GM21367 (cell line): ENCODE results near the gene TSPY9.
"Not testable (repeated sequence)": the region's sequence is repeated elsewhere in the genome, so short reads cannot be mapped to it uniquely, and the experiment has no call there.

ENCODE experiments used
- ATAC-seq: cut with Tn5 transposase; IDR thresholded peaks from one replicate; pipeline ENCODE4 v1.9.1; 2021; ENCODE audit not compliant: unreplicated experiment

TSPY9 gene, protein sequence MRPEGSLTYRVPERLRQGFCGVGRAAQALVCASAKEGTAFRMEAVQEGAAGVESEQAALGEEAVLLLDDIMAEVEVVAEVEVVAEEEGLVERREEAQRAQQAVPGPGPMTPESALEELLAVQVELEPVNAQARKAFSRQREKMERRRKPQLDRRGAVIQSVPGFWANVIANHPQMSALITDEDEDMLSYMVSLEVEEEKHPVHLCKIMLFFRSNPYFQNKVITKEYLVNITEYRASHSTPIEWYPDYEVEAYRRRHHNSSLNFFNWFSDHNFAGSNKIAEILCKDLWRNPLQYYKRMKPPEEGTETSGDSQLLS

DNA sequence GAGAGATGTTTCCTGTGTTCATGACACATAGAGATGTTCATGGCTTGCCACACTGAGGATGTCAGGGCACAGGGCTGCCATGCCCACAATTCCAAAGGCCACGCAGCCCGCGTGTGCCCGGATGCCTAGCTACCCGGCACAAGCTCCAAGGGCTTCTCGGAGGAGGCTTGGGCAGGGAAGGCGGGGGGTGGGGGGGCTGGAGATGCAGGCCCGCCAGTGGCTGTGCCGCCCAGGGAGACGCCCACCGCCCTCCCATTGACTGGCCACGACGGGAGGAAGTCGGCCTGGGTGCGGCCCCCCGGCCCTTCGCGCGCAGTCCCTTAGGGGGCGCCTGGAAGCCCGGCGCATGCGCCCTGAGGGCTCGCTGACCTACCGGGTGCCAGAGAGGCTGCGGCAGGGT lies at the start of gene TSPY9:
TSPY9 (plus strand) TSS at position 301 of the 400 bp plus-strand sequence; CDS start at position 347, 46 bp downstream.
- not testable (repeated sequence) for ATAC-seq

DNA sequence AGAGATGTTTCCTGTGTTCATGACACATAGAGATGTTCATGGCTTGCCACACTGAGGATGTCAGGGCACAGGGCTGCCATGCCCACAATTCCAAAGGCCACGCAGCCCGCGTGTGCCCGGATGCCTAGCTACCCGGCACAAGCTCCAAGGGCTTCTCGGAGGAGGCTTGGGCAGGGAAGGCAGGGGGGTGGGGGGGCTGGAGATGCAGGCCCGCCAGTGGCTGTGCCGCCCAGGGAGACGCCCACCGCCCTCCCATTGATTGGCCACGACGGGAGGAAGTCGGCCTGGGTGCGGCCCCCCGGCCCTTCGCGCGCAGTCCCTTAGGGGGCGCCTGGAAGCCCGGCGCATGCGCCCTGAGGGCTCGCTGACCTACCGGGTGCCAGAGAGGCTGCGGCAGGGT lies 20.4 kb upstream of the TSPY9 start, which contains the start of gene TSPY1:
TSPY1 (plus strand) TSS at position 301 of the 400 bp plus-strand sequence; CDS start at position 347, 46 bp downstream.
- not testable (repeated sequence) for ATAC-seq

DNA sequence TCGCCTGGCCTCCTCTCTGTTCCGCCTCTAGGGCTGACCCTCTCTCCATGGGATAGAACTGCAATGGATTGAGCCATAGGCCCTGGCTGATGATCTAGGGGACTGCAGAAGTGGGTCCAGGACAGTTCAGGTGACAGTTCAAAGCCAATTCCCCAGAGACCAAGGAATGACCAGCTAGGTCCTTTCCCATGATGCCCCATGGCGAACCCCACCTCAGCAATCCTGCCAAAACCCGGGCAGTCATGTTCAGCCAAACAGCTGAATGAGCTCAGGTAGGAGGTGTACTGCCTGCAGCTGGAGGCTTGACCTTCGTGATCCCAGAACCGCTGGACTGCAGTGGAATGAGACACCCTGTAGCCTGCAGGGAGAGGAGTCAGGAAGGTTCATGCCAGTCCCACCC lies 17.3 kb downstream of the TSPY9 start:
- not testable (repeated sequence) for ATAC-seq

DNA sequence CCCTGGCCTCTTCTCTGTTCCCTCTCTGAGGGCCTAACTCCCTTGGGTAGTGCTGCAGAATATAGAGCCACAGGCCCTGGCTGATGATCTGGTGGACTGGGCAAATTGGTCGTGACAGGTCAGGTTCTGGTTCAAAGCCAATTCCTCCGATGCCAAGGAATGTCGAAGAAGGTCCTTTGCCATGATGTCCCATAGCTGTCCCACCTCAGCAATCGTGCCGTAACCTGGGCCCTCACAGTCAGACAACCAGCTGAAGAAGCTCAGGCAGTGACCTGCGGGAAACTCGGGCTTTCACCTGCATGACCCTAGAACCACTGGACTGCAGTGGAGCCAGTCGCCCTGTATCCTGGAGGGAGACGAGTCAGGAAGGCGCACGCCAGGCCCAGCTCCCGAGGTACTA lies 29.2 kb downstream of the TSPY9 start:
- not testable (repeated sequence) for ATAC-seq

DNA sequence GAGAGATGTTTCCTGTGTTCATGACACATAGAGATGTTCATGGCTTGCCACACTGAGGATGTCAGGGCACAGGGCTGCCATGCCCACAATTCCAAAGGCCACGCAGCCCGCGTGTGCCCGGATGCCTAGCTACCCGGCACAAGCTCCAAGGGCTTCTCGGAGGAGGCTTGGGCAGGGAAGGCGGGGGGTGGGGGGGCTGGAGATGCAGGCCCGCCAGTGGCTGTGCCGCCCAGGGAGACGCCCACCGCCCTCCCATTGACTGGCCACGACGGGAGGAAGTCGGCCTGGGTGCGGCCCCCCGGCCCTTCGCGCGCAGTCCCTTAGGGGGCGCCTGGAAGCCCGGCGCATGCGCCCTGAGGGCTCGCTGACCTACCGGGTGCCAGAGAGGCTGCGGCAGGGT lies 40.5 kb downstream of the TSPY9 start, which contains the start of gene TSPY10:
TSPY10 (plus strand) TSS at position 301 of the 400 bp plus-strand sequence; CDS start at position 347, 46 bp downstream.
- ATAC-seq, result not testable (repeated sequence)
